Measurements from ENCODE around the gene TIMM17A.

- TF ChIP-seq CTCF (conservative IDR thresholded peaks at IDR 0.05; ENCODE audit: low read depth, low read length) (no peak), EZH2 (IDR thresholded peaks at IDR 0.05; ENCODE audit: borderline replicate concordance, low read depth, low read length, poor library complexity, severe bottlenecking) (no peak)
Measured at GRCh38 chr1:201947697-201948008, 7.7 kb upstream of the TIMM17A start.
